HFFc6 (cell line): ENCODE results near the gene NRXN2. TPM values are rescaled to one million over a fixed set of nuclear protein-coding genes. Genes with fewer than 3 reads are reported as not detected.

ENCODE experiments used
- DNase-seq: peaks from one replicate; pipeline ENCODE4 v3.0.0-alpha.2; 2018
- H3K27ac Mint-ChIP-seq: 2 replicates; pipeline ENCODE4 v1.8.0; 2020; ENCODE audit warnings: mild to moderate bottlenecking, mixed read lengths
- H3K27me3 Mint-ChIP-seq: 2 replicates; pipeline ENCODE4 v1.8.0; 2021; ENCODE audit warnings: mild to moderate bottlenecking, moderate library complexity, mixed read lengths; ENCODE audit not compliant: insufficient read depth
- H3K36me3 Mint-ChIP-seq: 2 replicates; pipeline ENCODE4 v1.8.0; 2021; ENCODE audit warnings: low read depth, mixed read lengths
- H3K4me1 Mint-ChIP-seq: 2 replicates; pipeline ENCODE4 v1.8.0; 2020; ENCODE audit warnings: low read depth, mixed read lengths
- H3K4me3 Mint-ChIP-seq: 2 replicates; pipeline ENCODE4 v1.8.0; 2020; ENCODE audit warnings: mild to moderate bottlenecking, moderate library complexity, mixed read lengths
- H3K9me3 Mint-ChIP-seq: 2 replicates; pipeline ENCODE4 v1.8.0; 2020; ENCODE audit warnings: mild to moderate bottlenecking, mixed read lengths
- total RNA-seq, 6 experiments: library from RNA; stranded (reverse); fragmentation: NEBNext Ultra II Directional; extraction: Animal tissue kit (Norgen Biotek cat#: 25700); gene quantifications; 2 replicates in 1 of 6; 3 replicates in 5 of 6; pipeline ENCODE4 v1.2.3, GENCODE V29; 2021
- TF ChIP-seq, protein P1 (sequence below): fragments of 200-600 bp; sonication (generic); IDR thresholded peaks from 2 replicates; pipeline ENCODE4 v1.5.0; 2021; ENCODE audit warnings: antibody characterized with exemption, mild to moderate bottlenecking

NRXN2 gene
- total RNA-seq, 6 experiments from 2014 or later: 0.14 to 0.51 (median 0.31) TPM; not detected in 1

DNA sequence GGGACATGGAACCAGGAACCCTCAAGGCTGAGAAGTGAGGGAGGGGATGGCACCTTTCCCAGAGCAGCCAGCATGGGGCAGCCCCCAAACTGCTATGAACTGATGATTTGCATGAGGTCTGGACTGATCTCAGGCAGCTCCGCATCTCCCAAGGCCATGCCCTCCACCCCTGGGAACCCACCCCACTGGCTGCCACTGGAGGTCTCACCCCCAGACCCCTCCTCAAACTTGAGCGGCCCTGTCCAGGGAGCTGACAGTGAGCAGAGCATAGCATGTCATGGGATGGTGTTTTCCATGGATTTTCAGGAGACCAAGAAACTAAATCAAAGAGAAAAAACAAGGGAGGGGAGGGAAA, 46.8 kb downstream of the NRXN2 start:
- no peak for DNase-seq
- peaks cover 17% of the 10 kb centered on the region for H3K4me1 Mint-ChIP-seq
- TF ChIP-seq, protein P1, sequence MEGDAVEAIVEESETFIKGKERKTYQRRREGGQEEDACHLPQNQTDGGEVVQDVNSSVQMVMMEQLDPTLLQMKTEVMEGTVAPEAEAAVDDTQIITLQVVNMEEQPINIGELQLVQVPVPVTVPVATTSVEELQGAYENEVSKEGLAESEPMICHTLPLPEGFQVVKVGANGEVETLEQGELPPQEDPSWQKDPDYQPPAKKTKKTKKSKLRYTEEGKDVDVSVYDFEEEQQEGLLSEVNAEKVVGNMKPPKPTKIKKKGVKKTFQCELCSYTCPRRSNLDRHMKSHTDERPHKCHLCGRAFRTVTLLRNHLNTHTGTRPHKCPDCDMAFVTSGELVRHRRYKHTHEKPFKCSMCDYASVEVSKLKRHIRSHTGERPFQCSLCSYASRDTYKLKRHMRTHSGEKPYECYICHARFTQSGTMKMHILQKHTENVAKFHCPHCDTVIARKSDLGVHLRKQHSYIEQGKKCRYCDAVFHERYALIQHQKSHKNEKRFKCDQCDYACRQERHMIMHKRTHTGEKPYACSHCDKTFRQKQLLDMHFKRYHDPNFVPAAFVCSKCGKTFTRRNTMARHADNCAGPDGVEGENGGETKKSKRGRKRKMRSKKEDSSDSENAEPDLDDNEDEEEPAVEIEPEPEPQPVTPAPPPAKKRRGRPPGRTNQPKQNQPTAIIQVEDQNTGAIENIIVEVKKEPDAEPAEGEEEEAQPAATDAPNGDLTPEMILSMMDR: no peak
- no peak overlapping the region for H3K27ac Mint-ChIP-seq
- no peaks in the 10 kb centered on the region for H3K9me3 Mint-ChIP-seq
- H3K27me3 Mint-ChIP-seq: peaks cover 44% of the 10 kb centered on the region
- no peak overlapping the region for H3K4me3 Mint-ChIP-seq
- no peaks in the 10 kb centered on the region; the same call in 1 of the 2 replicates for H3K36me3 Mint-ChIP-seq

DNA sequence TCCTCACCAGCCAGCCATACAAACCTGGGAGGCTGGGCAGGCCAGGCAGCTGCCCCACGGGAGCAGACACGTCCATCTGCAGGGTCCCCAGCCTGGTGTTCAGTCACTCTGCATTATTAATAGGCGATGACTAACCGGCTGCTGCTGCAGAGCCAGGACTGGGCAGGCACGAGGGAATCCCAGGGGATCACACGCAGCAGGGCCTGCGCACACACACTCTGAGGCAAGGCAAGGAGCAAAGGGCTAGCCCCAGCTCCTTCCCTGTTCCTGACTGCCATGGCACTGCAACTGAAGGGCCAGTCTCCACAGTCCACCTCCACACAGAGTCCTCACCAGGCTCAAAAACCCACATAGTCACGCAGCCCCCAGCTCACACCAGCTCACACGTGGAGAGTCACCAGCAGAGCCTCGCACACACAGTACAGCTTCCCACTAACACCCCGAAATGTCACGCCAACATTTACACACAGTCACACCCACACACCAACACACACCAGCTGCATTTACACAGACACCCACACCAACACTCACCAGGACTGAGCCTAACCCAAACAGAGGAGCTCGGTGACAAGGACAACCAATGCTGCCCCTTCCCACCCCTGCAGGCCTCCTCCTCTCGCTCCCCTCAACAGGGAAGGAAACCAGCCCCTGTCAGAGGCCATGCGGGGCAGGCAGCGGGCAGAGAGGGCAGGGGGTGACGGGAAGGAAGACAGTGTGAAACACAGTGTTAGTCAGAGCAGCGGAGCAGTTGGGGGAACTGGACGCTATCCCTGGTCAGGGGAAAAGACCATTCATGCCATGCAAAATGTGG, 47.3 kb downstream of the NRXN2 start:
- H3K27ac Mint-ChIP-seq: no peak overlapping the region
- no peak overlapping the region for H3K4me3 Mint-ChIP-seq
- no peaks in the 10 kb centered on the region for H3K9me3 Mint-ChIP-seq
- peak; percentile 80 for DNase-seq
- H3K36me3 Mint-ChIP-seq: no peaks in the 10 kb centered on the region; the same call in 1 of the 2 replicates
- TF ChIP-seq, protein P1: no peak
- H3K27me3 Mint-ChIP-seq: peaks cover 42% of the 10 kb centered on the region
- peaks cover 17% of the 10 kb centered on the region for H3K4me1 Mint-ChIP-seq

DNA sequence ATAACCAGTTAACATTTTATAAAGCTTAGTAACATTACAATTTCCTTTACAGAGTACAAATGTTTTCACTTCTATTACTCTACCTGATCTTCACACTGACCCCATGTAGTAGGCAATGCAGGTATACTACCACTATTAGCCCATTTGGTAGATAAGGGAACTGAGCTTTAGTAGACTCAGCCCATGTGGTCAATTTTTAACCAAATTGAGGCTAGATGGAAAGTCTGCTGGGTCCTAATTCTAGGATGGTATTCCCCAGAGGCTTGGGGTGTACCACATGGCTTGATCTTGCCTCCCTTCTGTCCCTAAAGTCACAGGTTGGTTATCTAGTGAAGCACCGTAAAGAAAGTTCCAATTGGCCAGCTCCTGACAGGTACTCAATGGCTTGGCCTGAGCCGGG, 48.2 kb downstream of the NRXN2 start:
- no peak overlapping the region for H3K4me3 Mint-ChIP-seq
- H3K27ac Mint-ChIP-seq: no peak overlapping the region
- no peak for DNase-seq
- TF ChIP-seq, protein P1: no peak
- no peaks in the 10 kb centered on the region for H3K9me3 Mint-ChIP-seq
- no peaks in the 10 kb centered on the region; the same call in 1 of the 2 replicates for H3K36me3 Mint-ChIP-seq
- H3K27me3 Mint-ChIP-seq: peaks cover 38% of the 10 kb centered on the region
- peaks cover 17% of the 10 kb centered on the region for H3K4me1 Mint-ChIP-seq

DNA sequence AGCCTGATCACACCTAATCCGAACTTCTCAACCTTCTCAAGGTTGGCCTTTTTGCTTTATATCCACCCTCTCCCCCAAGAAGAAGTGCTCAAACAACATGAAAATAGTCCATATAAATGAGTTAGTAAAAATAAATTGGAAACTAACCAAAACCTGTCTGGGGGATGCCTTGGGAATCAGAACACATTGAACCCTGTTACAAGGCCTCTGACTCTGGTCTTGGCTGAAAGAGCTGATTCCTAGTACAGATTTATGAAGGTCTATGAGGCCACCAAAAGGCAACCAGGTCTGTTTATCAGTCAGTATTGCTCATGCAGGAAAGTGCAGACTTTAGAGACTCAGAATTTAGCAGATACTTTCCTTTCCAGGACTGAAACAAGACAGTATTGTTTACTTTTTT, 49.7 kb downstream of the NRXN2 start:
- no peaks in the 10 kb centered on the region for H3K9me3 Mint-ChIP-seq
- H3K27ac Mint-ChIP-seq: no peak overlapping the region
- no peaks in the 10 kb centered on the region for H3K36me3 Mint-ChIP-seq
- TF ChIP-seq, protein P1: no peak
- H3K4me1 Mint-ChIP-seq: peaks cover 17% of the 10 kb centered on the region
- H3K27me3 Mint-ChIP-seq: peaks cover 34% of the 10 kb centered on the region
- H3K4me3 Mint-ChIP-seq: no peak overlapping the region
- no peak for DNase-seq

DNA sequence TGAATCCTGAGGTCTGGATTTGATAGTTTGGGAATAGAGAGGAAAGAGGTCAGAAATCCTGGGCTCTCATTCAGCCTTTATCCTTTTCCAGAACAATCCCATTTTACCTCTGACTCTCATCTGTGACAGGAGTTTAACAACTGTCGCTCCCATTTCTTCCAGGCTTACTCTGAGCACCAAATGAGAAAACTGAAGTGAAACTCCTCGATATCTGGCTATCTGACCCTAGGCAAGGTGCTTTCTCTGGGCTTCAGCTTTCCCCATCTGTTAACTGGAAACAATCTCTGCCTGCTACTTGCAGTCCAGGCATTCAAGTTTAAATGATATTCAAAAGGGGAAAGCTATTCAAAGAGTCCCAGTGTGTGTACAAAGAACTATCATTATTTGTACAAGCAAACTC, 50.1 kb downstream of the NRXN2 start:
- Mint-ChIP-seq H3K27ac (no peak overlapping the region), H3K4me1 (peaks cover 17% of the 10 kb centered on the region), H3K4me3 (no peak overlapping the region), H3K27me3 (peaks cover 33% of the 10 kb centered on the region), H3K36me3 (no peaks in the 10 kb centered on the region), H3K9me3 (no peaks in the 10 kb centered on the region)
- TF ChIP-seq, protein P1: no peak
- DNase-seq: no peak
